SU-DHL-6 (cell line): ENCODE results near the gene CYP3A7.

Experiments used
- CTCF ChIP-seq: fragments of 200-600 bp; sonication (generic); IDR thresholded peaks from one replicate; pipeline ENCODE4 v1.5.1; 2017; ENCODE audit warnings: antibody characterized with exemption, mild to moderate bottlenecking, low read length, moderate library complexity; ENCODE audit not compliant: insufficient read depth, poor library complexity, severe bottlenecking
- EZH2phosphoT487 ChIP-seq: fragments of 200-600 bp; sonication (generic), shearing (Covaris generic); conservative IDR thresholded peaks from 2 replicates; pipeline ENCODE4 v1.6.1; 2018; ENCODE audit warnings: mild to moderate bottlenecking, antibody characterized with exemption, low read length, moderate library complexity, mixed read lengths

GRCh38 chr7:99778880-99779279 is 43.9 kb upstream of the CYP3A7 start:
- no peak for TF ChIP-seq CTCF
- no peak for TF ChIP-seq EZH2phosphoT487
